Measurements from ENCODE around the gene MAGEA11.
"Not testable (repeated sequence)": the region's sequence is repeated elsewhere in the genome, so short reads cannot be mapped to it uniquely, and the experiment has no call there.

Gene MAGEA11

GRCh38 chrX:149688552-149688951, 23.3 kb upstream of the MAGEA11 start:
- Histone ChIP-seq H3K4me1 (ENCODE audit: low read length) (no peaks in the 10 kb centered on the region), H3K9ac (ENCODE audit: low read length) (no peak overlapping the region), H2AFZ (ENCODE audit: low read depth, low read length) (no peak overlapping the region), H4K20me1 (ENCODE audit: insufficient read depth, low read length) (no peaks in the 10 kb centered on the region), H3K9me3 (ENCODE audit: insufficient read depth, low read length) (no peaks in the 10 kb centered on the region), H3K27me3 (ENCODE audit: low read depth, low read length) (no peaks in the 10 kb centered on the region), H3K79me2 (ENCODE audit: low read length) (no peaks in the 10 kb centered on the region), H3K4me2 (ENCODE audit: low read length) (no peak overlapping the region), H3K36me3 (replicated peaks; ENCODE audit: low read depth, low read length) (no peaks in the 10 kb centered on the region), H3K27ac (ENCODE audit: low read length) (no peak overlapping the region), H3K4me3 (ENCODE audit: low read length) (no peak overlapping the region)
- TF ChIP-seq EZH2phosphoT487 (IDR thresholded peaks at IDR 0.05; ENCODE audit: low read depth) (no peak), CTCF (IDR thresholded peaks at IDR 0.05; ENCODE audit: low read depth, low read length) (no peak)

GRCh38 chrX:149691794-149692193, 20.1 kb upstream of the MAGEA11 start:
- no peaks in the 10 kb centered on the region for H3K36me3 ChIP-seq (replicated peaks; ENCODE audit: low read depth, low read length)
- H3K9me3 ChIP-seq (ENCODE audit: insufficient read depth, low read length): no peaks in the 10 kb centered on the region
- no peaks in the 10 kb centered on the region for H4K20me1 ChIP-seq (ENCODE audit: insufficient read depth, low read length)
- no peaks in the 10 kb centered on the region for H3K4me1 ChIP-seq (ENCODE audit: low read length)
- no peak overlapping the region for H3K27ac ChIP-seq (ENCODE audit: low read length)
- H3K4me3 ChIP-seq (ENCODE audit: low read length): no peak overlapping the region
- H3K4me2 ChIP-seq (ENCODE audit: low read length): no peak overlapping the region
- TF ChIP-seq CTCF (IDR thresholded peaks at IDR 0.05; ENCODE audit: low read depth, low read length) (no peak), EZH2phosphoT487 (IDR thresholded peaks at IDR 0.05; ENCODE audit: low read depth) (no peak)
- H3K27me3 ChIP-seq (ENCODE audit: low read depth, low read length): no peaks in the 10 kb centered on the region
- no peak overlapping the region for H2AFZ ChIP-seq (ENCODE audit: low read depth, low read length)
- H3K9ac ChIP-seq (ENCODE audit: low read length): no peak overlapping the region
- no peaks in the 10 kb centered on the region for H3K79me2 ChIP-seq (ENCODE audit: low read length)

GRCh38 chrX:149692686-149693272, 19.1 kb upstream of the MAGEA11 start:
- not testable (repeated sequence) for H3K27me3 ChIP-seq (ENCODE audit: low read depth, low read length); H3K9ac ChIP-seq (ENCODE audit: low read length); H3K9me3 ChIP-seq (ENCODE audit: insufficient read depth, low read length); H4K20me1 ChIP-seq (ENCODE audit: insufficient read depth, low read length); H3K36me3 ChIP-seq (replicated peaks; ENCODE audit: low read depth, low read length); H3K4me2 ChIP-seq (ENCODE audit: low read length); H3K4me3 ChIP-seq (ENCODE audit: low read length); H3K4me1 ChIP-seq (ENCODE audit: low read length); H3K27ac ChIP-seq (ENCODE audit: low read length); H2AFZ ChIP-seq (ENCODE audit: low read depth, low read length); H3K79me2 ChIP-seq (ENCODE audit: low read length)

DNA sequence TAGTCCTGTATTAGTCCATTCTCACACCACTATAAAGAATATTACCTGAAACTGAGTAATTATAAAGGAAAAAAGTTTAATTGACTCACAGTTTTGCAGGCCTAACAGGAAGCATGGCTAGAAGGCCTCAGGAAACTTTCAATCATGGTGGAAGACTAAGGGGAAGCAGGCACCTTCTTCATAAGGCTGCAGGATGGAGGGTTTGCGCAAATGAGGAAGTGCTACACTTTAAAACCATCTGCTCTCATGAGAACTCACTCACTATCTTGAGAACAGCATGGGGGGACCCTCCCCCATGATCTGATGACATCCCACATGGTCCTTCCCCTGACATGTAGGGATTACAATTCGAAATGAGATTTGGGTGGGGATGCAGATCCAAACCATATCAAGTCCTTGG, 12.1 kb upstream of the MAGEA11 start:
- H4K20me1 ChIP-seq (ENCODE audit: insufficient read depth, low read length): no peaks in the 10 kb centered on the region
- H3K9me3 ChIP-seq (ENCODE audit: insufficient read depth, low read length): no peaks in the 10 kb centered on the region
- no peaks in the 10 kb centered on the region for H3K27me3 ChIP-seq (ENCODE audit: low read depth, low read length)
- peaks cover 8% of the 10 kb centered on the region for H3K4me1 ChIP-seq (ENCODE audit: low read length)
- H2AFZ ChIP-seq (ENCODE audit: low read depth, low read length): no peak overlapping the region
- TF ChIP-seq EZH2phosphoT487 (IDR thresholded peaks at IDR 0.05; ENCODE audit: low read depth) (no peak), CTCF (IDR thresholded peaks at IDR 0.05; ENCODE audit: low read depth, low read length) (no peak)
- H3K4me3 ChIP-seq (ENCODE audit: low read length): no peak overlapping the region
- no peaks in the 10 kb centered on the region for H3K79me2 ChIP-seq (ENCODE audit: low read length)
- H3K36me3 ChIP-seq (replicated peaks; ENCODE audit: low read depth, low read length): no peaks in the 10 kb centered on the region
- H3K4me2 ChIP-seq (ENCODE audit: low read length): no peak overlapping the region
- no peak overlapping the region for H3K9ac ChIP-seq (ENCODE audit: low read length)
- no peak overlapping the region for H3K27ac ChIP-seq (ENCODE audit: low read length)

- Histone ChIP-seq H3K9ac (ENCODE audit: low read length) (no peak overlapping the region), H4K20me1 (ENCODE audit: insufficient read depth, low read length) (no peaks in the 10 kb centered on the region), H3K27ac (ENCODE audit: low read length) (no peak overlapping the region), H3K79me2 (ENCODE audit: low read length) (no peaks in the 10 kb centered on the region), H3K4me2 (ENCODE audit: low read length) (no peak overlapping the region), H2AFZ (ENCODE audit: low read depth, low read length) (no peak overlapping the region), H3K4me3 (ENCODE audit: low read length) (no peak overlapping the region), H3K36me3 (replicated peaks; ENCODE audit: low read depth, low read length) (no peaks in the 10 kb centered on the region), H3K4me1 (ENCODE audit: low read length) (peaks cover 5% of the 10 kb centered on the region), H3K27me3 (ENCODE audit: low read depth, low read length) (no peaks in the 10 kb centered on the region), H3K9me3 (ENCODE audit: insufficient read depth, low read length) (no peaks in the 10 kb centered on the region)
- TF ChIP-seq CTCF (IDR thresholded peaks at IDR 0.05; ENCODE audit: low read depth, low read length): no peak
- TF ChIP-seq EZH2phosphoT487 (IDR thresholded peaks at IDR 0.05; ENCODE audit: low read depth): no peak
Observed at GRCh38 chrX:149704664-149705063, 7.2 kb upstream of the MAGEA11 start.
